Mucosa of descending colon (tissue), 3 donors: Measurements from ENCODE around the gene NEMP2. TPM values are rescaled to one million over a fixed set of nuclear protein-coding genes. Genes with fewer than 3 reads are reported as not detected.

ENCODE experiments used
- ATAC-seq: fragments of 200-7000 bp; cut with Tn5 transposase; one replicate; pipeline ENCODE4 v1.9.1; 2020; ENCODE audit warnings: mild to moderate bottlenecking, moderate library complexity
- DNase-seq, 3 donors: peaks; one replicate each; pipeline ENCODE4 v3.0.0-alpha.2; 2020
- H3K36me3 ChIP-seq: fragments of 200-600 bp; one replicate; pipeline ENCODE4 v1.8.0; 2021; ENCODE audit warnings: low read depth, mild to moderate bottlenecking
- H3K4me1 ChIP-seq: fragments of 200-600 bp; one replicate; pipeline ENCODE4 v1.8.0; 2021; ENCODE audit warnings: low read depth, mild to moderate bottlenecking
- H3K4me3 ChIP-seq: fragments of 200-600 bp; one replicate; pipeline ENCODE4 v1.8.0; 2021; ENCODE audit warnings: mild to moderate bottlenecking
- H3K9me3 ChIP-seq: fragments of 200-600 bp; one replicate; pipeline ENCODE4 v1.8.0; 2021; ENCODE audit warnings: mild to moderate bottlenecking
- intact Hi-C, 2 donors: fragments of 100-400 bp; cut with DNase I in 1 of 2; cut with micrococcal nuclease in 1 of 2; formaldehyde crosslinking; loops; one replicate each; pipeline versions ENCODE4 v1.11.0 to v1.11.1; 2022; cut with DNase I, micrococcal nuclease
- total RNA-seq, 3 donors: library from RNA; stranded (reverse); fragmentation: NEBNext Ultra II Directional in 2 of 3; extraction: Animal tissue kit (Norgen Biotek cat#: 25700) in 2 of 3; gene quantifications; one replicate each; pipeline versions ENCODE4 v1.2.1 to v1.2.4, GENCODE V29; 2021 to 2023
- TF ChIP-seq, protein P1 (sequence below): fragments of 200-600 bp; IDR thresholded peaks from one replicate; pipeline ENCODE4 v1.8.0; 2022; ENCODE audit warnings: antibody characterized with exemption, mild to moderate bottlenecking
- donor health status: DM: no; HTN: no; CAD: no; lungs with moderate emphysema.
- donor health status: DM: no; HTN: no; CAD: no.
- donor health status: DM: no; HTN: yes; CAD: no.

Gene NEMP2
- total RNA-seq, 3 donors from 2014 or later, result 1.7 to 4.1 (median 4.0) TPM

DNA sequence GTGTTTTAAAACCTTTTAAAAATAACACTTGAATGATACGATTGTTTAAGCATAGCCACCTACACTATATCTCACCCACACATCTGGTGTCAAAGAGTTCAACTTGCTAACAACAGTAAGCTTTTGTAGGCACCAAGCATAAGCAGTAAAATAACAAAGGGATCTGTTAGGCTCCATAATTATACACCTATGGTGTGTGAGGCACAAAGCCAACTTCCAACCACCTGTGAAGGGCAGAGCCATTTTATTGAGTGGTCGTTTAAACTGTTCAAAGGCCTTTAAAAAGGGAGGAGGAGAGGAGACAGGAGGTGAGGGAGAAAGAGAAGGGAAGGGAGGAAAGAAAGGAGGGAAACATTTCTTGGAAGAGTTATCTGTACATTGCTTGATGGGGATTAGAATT is 27.9 kb downstream of the NEMP2 start:
- ATAC-seq (peak; percentile 73), DNase-seq (peak in 1 of 3 donors; percentile 84)
- Histone ChIP-seq H3K4me3 (no peak overlapping the region), H3K36me3 (peaks cover 3% of the 10 kb centered on the region), H3K9me3 (no peaks in the 10 kb centered on the region), H3K4me1 (peaks cover 49% of the 10 kb centered on the region)
- TF ChIP-seq, protein P1, sequence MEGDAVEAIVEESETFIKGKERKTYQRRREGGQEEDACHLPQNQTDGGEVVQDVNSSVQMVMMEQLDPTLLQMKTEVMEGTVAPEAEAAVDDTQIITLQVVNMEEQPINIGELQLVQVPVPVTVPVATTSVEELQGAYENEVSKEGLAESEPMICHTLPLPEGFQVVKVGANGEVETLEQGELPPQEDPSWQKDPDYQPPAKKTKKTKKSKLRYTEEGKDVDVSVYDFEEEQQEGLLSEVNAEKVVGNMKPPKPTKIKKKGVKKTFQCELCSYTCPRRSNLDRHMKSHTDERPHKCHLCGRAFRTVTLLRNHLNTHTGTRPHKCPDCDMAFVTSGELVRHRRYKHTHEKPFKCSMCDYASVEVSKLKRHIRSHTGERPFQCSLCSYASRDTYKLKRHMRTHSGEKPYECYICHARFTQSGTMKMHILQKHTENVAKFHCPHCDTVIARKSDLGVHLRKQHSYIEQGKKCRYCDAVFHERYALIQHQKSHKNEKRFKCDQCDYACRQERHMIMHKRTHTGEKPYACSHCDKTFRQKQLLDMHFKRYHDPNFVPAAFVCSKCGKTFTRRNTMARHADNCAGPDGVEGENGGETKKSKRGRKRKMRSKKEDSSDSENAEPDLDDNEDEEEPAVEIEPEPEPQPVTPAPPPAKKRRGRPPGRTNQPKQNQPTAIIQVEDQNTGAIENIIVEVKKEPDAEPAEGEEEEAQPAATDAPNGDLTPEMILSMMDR, result no peak
- intact Hi-C loops, result no loop called here

DNA sequence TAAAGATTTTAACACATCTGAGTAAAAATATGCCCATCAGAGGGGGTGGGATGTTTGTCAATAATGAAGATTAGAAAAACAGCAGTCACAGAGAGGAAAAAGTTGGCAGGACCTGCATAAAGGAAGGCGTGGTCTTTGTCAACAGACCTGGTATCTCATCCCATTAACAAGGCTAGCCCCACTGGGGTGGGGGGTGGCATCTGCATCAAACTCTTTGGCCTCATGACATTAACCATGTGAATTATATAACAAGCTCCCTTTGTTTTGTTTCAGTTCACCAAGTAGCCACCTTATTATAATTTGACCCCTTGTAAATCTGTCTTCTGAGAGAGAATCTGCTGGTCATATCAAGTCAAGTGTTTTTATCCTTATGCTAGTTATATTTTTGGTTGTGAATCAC is 28.8 kb downstream of the NEMP2 start:
- intact Hi-C loops, result no loop called here
- ATAC-seq, result no peak
- TF ChIP-seq, protein P1, result no peak
- Histone ChIP-seq H3K4me1 (peaks cover 51% of the 10 kb centered on the region), H3K9me3 (no peaks in the 10 kb centered on the region), H3K4me3 (no peak overlapping the region), H3K36me3 (peaks cover 3% of the 10 kb centered on the region)
- no peak for DNase-seq

DNA sequence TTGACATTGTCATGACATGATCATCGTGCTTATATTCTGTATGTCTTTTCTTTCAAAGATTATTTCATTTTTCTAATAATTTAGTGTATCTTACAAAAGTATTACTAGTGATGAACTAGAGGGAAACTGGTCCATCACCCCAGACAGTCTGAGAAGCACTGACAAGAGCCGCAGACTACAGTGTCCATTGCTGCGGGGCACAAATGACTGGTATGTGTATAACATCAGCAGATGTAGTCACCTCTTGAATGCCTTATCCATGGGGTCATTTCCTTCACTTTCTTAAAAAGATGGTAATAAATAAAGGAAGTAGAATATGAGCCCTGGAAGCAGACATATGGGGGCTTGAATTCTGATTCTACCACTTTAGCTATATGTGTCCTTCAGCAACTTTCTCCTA is 29.6 kb downstream of the NEMP2 start:
- Histone ChIP-seq H3K36me3 (peaks cover 3% of the 10 kb centered on the region), H3K4me3 (no peak overlapping the region), H3K9me3 (no peaks in the 10 kb centered on the region), H3K4me1 (peaks cover 45% of the 10 kb centered on the region)
- intact Hi-C loops, result no loop called here
- ATAC-seq (no peak), DNase-seq (no peak)
- TF ChIP-seq, protein P1, result no peak

DNA sequence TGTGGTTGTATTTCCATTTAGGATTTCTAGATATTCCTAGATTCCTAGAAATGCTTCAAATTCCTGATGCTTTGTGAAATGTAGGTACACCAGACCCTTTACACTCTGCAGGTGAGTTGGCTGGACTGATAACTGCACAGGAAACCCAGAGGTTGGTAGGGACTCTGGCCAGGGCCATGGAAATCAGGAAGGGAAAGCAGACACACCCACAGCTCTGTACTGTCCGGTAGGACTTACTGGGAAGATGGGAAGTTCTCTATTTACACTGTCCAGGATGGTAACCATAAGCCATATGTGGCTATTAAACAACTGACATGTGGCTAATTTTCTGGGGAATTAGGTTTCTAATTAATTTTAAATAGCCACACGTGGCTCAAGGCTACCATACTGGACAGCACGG is 31.4 kb downstream of the NEMP2 start:
- H3K9me3 ChIP-seq, result no peaks in the 10 kb centered on the region
- ATAC-seq, result peak; percentile 66
- TF ChIP-seq, protein P1, result no peak
- intact Hi-C loops, result no loop called here
- no peak for DNase-seq
- peaks cover 3% of the 10 kb centered on the region for H3K36me3 ChIP-seq
- peaks cover 41% of the 10 kb centered on the region for H3K4me1 ChIP-seq
- no peak overlapping the region for H3K4me3 ChIP-seq

DNA sequence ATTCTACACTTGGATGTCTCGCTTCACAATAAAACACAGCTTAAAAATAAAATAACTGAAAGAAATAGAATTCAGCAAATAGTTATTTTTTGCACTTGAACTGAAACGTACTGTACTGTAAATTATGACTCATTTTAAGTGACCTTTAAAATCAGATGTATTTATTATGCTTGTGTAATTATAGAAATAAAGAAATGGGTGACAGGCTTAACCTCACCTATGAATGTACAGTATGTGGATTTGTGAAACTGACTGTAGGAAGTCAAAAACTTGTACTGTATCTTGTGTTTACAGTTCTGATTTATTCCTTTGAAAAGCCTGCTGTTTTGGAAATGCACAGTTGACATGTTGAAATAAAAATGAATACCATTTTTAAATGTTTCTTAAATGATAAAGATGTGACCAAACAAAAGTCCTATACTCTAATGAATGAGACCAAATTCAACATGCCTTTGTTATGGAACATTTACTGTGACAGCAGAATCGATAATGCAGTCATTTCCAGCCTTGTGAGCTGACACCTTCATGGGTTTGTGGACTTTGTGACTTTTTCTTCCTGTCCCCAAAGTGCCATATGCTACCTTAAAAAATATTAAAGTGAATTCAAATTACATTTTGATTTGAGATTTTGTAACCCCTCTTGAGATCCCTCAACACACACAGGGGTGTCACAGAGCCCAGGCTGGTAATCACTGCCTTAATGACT is 32.7 kb downstream of the NEMP2 start:
- TF ChIP-seq, protein P1, result no peak
- DNase-seq (no peak), ATAC-seq (peak; percentile 3)
- H3K36me3 ChIP-seq, result peaks cover 3% of the 10 kb centered on the region
- intact Hi-C loops, result no loop called here
- H3K4me1 ChIP-seq, result peaks cover 29% of the 10 kb centered on the region
- H3K4me3 ChIP-seq, result no peak overlapping the region
- H3K9me3 ChIP-seq, result no peaks in the 10 kb centered on the region
